NOMO-1 (cell line): ENCODE data around the gene ZNF804B.

Experiments used
- DNase-seq, 2 experiments: peaks; one replicate each; lab custom pipeline; 2025; ENCODE audit not compliant: unreplicated experiment in 2 of 2; lab: John Stamatoyannopoulos, UW

The ZNF804B gene

DNA sequence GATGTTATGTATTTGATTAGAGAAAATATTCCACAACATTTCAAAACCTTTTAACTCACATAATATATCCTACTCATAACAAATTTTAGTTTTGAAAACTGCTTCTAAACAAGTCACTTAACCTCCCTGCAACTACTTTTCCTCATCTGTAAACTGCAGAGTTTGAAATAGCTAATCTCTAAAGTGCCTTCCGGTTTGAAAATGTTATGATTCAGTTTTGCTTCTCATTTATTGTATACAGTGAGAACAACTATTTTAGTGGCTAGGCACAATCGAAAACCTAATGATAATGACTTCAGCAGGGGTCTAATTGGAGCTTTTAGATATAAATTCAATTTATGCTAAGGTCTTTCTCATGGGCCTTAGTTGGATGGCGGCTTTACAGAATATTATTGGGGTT lies 66.7 kb downstream of the ZNF804B start:
- no peak for DNase-seq

DNA sequence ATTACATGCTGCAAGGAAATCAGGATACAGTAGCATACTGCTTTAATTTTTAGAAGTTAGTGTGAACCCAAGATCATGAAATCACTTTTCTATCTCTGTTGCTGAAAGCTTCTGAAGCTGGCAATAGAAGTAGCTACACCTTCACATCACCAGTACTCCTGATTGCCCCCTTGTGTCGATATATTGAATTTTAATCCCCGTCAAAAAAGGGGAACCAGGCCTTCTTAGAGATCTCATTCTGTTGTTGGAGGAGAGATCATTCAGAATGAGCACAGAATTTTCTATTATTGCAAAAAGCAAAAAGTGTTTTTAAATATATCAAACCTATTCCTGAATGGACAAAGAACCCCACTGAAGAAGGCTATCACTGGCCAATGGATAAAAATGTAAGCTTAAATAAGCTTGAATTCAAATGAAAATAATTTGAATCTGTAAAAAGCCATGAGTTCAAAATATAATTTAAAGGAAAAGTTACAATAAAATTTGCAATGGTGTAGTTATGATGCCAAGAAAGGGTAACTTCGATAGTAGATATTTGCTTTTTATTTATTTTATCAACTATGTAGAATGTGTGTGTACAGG lies 75.7 kb downstream of the ZNF804B start:
- peak; percentile 43 to 83 for DNase-seq

DNA sequence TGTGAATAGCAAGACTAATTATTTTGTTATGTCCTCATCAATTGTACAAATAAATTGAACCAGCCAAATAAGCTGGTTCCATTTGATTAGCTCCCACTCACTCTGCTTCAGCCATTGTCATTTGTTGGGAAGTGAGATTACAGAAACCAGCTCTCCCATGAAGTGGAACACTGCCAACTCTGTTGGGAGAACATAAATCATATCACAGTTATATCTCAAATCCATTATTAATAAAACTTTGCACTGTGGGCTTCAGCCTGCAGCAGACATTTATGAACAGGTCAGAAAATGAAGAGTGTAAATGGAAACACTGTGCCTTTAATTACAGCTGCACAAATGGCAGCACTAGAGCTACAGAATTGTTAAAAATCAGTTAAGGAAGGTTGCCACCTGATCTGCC lies 82.7 kb downstream of the ZNF804B start:
- DNase-seq = no peak

DNA sequence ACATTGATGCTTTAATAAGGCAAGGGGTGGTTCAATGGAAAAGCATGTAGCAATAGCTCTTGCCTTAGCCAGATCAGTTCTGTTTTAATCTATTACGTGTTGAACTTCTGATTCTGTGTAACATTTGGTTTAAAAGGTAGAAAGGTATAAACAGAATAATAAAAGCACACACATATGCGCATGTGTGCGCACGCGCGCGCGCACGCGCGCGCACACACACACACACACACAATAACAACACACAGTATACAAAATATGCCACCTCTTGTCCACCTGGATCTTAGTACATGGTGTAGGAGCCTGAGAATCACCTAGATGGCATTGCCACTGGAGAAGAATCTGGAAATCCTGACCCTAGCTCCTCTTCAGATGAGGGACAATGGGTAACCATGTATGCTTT lies 85.6 kb downstream of the ZNF804B start:
- DNase-seq = no peak

DNA sequence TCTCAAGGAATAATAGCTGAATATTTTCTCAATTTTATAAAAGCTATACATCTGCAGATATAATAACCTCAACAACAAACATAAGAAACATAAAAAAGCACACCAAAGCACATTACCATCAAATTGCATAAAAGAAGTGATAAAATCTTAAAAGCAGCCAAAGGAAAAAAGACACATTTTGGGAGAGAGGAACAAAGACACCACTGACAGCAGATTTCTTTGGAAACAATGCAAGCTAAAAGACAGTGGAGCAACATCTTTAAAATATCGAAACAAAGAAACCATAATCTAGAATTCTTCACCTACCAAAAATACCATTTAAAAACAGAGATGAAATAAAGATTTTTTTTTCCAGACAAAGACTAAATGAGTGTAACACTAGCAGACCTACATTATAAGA lies 91.7 kb downstream of the ZNF804B start:
- no peak for DNase-seq

DNA sequence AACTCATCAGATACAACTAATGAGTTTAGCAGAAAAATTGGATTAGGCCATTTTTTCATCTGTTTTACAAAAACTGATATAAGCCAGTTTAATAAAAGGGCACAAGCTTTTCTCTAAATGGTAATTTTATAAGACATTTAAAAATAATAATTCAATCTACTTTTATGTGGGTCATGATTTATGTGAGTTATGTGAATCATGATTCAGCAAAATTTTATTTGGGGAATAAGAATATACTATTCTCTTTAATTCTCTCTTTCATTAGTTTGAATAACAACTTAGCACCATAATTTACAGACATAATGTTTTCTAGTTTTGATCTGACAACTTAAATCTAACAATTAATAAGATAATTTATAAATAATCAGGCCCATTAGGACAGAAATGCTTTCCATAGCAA lies 99.8 kb downstream of the ZNF804B start:
- no peak for DNase-seq

DNA sequence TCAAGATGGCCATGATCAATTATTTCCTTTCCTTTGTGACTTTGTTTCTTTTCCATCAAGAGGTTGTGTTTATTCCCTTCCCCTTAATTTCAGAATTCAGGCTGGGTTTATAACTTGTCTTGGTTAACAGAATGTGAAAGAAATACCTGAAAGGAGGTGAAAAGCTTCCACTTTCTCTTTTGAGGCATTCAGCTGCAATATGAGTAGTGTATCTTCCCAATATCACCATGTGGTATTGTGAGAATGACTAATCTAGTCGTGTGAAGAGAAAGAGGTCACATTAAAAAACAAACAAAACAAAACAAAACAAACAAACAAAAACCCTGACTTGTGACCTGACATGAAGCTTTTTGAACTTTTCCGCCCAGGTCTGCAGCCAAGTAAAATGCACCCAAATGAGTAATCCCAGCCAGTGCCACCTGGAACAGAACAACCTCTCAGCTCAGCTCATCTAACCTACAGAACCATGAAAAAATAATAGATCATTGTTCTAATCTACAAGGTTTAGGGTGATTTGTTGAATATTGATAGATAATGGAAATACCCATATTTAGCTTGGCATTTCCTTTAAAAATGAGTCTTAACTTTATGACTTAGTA lies 106.9 kb downstream of the ZNF804B start:
- DNase-seq = no peak

DNA sequence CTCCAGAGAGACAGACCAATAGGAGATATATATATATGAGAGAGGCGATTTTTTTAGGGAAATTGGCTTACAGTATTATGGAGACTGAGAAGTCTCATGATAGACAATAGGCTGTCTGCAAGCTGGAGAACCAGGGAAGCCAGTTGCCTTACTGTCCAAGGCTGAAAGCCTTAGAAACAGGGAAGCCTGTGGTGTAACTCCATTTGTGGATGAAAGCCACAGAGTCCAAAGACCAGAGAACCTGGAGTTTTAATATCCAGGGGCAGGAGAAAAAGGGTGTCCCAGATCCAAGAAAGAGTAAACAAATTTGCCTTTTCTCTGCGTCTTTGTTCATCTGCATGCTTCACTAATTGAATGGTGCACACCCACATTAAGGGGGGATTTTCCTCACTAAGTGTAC lies 107.7 kb downstream of the ZNF804B start:
- DNase-seq = no peak

DNA sequence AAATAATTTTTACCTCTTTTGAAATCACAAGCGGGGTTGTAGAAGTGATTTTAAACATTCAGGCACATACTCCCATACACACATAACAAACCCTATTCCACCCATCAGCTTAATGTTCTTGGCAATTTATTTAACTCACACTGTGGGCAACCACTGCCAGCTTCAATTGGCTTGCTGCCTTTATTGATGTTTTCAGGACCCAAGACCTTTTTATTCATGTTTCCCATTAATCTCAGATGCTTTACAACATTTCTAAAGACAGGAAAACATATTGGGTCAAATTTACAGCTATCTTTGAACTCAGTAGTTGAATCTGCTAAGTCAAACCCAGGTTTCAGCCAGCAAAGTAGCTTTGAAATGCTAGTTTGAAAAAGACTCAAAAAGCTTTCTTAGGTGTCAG lies 109.0 kb downstream of the ZNF804B start:
- no peak for DNase-seq

DNA sequence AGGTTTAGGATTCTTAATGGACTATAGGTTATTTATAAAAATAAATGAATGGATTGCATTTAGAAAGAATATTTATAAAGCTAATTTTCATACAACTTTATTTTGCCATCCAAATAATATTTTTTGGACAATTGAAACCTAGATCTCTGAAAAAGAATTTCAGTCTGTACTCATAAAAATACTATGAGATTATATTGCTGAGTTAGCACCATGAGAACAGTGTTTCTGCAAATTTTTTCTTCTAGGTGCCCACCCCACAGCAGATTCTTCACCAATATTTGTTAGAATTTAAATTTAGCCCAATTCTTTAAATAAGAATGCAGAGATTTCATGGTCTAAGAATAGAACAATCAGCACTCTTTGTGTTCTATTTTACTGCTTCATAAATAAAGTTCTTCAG lies 121.6 kb downstream of the ZNF804B start:
- no peak for DNase-seq

DNA sequence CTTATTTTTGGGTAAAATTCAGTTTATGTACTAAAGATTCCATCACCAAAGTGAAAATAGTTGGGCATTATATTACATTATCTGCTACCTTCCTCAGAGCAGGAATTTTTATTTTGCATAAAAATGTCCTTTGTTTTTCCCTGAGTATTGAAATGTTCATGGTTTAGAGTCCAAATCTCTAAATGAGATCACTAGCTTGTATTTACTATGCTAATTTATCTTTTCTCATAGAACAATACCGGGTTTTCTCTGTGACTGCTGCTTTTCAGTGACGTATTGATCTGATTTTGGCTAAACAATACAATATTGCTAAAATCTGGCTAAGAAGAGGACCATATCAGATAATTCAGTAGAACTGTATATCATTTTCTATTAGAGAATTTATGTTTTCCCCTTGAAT lies 125.6 kb downstream of the ZNF804B start:
- no peak for DNase-seq

DNA sequence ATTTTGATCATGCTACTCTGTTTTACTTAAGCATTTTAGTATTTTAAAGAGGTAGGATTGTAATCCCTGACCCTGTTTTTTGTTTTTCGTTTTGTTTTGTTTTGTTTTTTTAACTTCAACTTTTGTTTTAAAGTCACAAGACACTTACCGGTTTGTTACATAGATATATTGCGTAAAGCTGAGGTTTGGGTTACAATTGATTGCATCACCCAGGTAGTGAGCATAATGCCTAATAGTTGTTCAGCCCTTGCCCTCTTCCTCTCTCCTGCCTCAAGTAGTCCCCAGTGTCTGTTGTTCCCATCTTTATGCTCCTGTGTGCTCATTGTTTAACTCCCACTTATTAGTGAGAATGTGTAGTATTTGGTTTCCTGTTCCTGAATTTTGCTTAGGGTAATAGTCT lies 129.2 kb downstream of the ZNF804B start:
- DNase-seq = no peak

DNA sequence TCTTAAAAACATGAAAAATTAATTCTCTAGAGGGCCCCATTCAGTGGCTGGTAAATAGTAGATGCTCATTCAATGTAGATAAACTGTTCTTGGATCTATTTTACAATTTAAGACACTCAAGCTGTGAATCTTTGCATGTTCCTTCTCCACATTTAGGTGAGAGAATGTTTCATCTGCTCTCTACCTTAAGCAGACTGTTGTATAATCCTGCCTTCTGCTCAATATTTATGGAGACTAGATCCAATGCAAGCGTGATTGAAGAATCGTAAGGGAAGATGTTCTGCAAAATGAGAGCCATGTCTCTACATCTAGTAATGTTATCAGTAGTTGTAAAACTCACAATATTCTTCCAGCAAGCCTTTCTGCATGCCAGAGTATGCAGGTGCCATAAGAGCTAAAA lies 151.0 kb downstream of the ZNF804B start:
- DNase-seq = no peak

DNA sequence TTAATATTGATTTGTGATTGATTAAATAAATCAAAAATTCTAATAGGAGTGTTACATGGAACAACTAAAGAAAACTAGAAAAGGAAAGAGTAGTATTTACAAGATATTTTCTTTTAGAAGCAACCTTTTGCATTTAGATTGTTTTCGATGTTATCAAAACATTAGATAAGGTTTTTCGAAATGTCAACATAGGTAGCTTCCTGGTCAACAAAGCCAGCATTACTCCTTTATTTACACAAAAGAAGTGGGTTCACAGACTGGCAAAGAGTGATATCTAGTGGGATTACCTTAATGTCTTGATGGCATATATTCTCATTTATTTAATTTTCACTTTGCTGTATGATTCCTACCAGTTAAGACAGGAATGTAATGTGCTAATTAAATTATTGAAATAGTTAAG lies 153.4 kb downstream of the ZNF804B start:
- no peak for DNase-seq

DNA sequence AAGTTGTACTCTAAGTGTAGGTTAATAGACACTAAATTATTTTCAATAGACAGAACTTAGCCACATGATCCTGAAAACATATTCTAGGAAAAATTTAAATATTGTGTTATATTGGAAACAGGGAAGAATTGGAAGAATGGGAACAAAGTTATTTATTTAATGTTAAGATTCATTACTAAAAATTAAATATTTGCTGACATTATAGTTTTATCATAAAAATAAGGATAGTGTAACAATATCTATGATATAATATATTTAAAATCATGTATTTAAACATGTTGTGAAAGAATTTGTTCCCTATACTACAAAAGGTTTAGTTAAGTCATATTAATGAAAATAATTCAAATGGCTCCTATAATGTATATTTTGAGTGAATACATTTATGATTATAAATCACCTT lies 156.1 kb downstream of the ZNF804B start:
- no peak for DNase-seq

DNA sequence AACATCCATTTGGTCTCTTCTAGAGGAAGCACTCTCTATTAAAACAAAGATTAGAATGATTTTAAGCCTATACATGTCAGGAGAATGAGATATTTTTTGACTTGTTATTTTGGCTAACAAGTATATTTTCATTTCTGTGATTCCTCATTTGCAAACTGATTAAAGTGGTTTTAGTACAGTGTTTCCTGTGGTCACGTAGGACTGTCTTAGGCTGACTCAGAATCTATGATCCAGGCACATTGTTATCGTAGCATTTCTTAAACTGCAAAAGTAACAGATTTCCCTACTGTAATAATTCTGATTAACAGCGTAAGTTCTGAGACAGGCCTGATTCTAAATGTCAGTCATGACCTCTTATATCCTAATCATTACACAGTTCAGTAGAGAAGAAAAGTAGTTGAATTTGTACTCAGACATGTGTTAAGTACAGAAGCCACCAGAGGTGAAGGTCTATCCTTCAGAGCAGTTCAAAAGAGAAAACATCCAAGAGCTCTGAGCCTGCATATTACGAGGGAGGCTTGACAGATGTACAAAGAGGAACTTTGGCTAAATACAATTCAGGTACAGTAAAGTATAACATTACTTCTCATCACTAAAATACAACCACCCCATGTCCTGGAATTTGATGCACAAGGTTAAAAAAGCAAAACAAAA lies 160.1 kb downstream of the ZNF804B start:
- DNase-seq = no peak

DNA sequence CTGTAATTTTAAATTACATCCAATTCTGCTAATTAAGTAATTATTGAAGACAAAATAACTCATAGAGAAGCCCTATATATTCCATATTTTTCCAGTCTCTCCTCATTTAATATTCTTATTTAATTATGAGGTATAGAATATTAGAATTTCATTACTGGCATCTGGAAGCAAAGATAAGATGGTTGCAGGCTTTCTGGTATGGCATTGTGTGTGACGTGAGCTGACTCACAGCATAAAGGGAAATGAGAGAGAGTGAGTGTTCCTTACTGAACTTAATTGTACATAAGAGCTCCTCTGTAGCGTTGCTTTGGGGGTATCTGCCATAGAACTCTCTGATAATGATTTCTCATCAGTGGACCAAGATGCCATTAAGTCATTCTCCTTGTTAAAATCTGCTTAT lies 163.4 kb downstream of the ZNF804B start:
- DNase-seq = no peak

DNA sequence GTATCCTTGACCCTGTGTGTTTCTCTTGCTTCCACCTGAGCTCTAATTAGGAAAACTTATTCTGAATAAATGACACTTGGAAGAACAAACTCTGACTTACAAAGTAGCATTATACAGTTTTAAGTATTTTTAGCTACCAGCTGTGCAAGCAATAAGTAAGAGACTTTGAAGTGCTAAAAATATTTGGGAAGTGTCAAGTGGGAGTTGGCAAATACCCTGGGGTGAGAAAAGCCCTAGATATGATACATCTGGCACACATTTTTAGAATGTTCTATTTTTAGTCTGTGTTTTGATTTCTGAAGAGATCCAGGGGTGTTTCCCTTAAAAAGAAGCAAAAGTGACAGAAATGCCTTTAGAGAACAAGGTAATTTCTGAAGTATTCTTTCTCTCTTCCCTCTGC lies 168.8 kb downstream of the ZNF804B start:
- no peak for DNase-seq

DNA sequence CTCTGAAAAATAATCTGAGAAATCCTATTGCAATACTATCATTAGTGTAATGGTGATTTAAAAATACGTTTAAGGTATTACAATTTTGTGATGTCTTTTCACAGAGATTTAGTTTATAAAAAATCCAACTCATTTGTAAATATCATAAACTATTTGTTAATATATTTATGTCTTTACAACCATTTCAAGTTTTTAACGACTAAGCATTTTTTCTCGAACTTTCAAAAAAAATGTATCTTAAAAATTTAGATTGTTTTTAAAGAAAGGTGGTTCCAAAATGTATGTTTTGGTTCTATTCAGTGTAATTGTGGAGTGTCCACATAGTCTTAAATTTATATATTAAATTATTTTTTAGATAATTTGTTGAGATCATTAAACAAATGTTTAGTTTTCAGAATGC lies 170.2 kb downstream of the ZNF804B start:
- no peak for DNase-seq

DNA sequence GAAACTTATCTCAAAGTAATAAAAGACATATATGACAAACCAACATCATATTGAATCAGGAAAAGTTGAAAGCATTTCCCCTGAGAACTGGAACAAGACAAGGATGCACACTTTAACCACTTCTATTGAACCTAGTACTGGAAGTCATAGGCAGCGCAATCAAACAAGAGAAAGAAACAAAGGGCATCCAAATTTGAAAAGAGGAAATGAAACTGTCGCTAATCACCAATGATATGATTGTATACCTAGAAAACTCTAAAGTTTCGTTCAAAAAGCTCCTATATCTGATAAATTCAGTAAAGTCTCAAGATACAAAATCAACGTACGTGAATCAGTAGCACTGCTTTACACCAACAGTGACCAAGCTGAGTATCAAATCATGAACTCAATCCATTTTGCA lies 173.8 kb downstream of the ZNF804B start:
- peak in 1 of 2 experiments; percentile 29 for DNase-seq

DNA sequence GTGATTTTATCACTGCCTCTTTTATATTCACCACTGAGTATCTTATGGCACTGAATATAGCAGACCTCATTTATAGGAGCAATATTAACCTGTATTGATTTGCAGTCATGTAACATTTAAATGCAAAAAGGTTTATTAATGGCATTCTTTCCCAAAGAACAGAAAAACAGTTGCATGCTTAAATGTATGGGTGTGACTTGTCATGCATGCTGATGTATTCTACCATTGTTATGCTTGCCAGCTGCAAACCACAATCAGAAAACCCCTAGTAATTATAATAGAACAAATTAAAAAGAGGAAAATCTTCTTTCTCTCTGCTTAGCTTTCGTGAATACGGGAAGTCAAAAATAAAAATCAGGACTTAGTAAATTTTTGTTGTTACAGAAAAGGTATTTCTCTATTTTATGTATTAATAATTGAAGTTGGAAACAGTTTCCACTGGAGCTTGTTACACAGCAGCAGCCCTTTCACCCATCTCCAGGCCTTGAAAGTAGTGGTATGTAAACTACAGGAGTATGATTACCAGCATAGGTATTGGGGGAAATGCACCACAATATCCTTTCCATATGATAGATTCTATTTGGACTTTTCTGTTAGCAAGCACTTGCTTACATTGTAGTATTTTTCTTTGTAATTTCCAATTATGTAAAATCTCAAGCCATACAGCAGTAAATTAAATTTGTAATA lies 183.5 kb downstream of the ZNF804B start:
- DNase-seq = no peak

DNA sequence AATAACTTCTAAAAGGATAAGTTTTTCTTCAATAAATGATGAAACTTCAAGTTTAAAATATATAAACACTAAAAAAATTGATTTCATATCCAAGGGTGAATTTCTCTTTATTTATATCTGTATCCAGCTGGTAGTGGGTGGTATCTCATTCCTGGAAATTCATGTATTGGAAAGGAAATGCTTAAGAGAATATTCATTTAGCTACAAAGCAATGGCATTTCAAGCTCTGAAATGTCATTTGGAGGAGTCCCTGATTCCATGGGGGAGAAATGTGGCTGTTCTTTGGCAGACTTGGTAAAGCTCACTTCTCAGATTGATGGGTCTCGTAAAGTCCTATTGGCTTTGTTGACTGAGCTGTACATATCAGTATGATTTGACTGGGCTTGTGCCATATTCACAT lies 192.3 kb downstream of the ZNF804B start:
- no peak for DNase-seq
